ENCODE measurements around the gene ANTKMT. TPM values are rescaled to one million over a fixed set of nuclear protein-coding genes. Genes with fewer than 3 reads are reported as not detected.

The ANTKMT gene
- total RNA-seq, 1 donor from 2014 or later = 111 TPM

DNA sequence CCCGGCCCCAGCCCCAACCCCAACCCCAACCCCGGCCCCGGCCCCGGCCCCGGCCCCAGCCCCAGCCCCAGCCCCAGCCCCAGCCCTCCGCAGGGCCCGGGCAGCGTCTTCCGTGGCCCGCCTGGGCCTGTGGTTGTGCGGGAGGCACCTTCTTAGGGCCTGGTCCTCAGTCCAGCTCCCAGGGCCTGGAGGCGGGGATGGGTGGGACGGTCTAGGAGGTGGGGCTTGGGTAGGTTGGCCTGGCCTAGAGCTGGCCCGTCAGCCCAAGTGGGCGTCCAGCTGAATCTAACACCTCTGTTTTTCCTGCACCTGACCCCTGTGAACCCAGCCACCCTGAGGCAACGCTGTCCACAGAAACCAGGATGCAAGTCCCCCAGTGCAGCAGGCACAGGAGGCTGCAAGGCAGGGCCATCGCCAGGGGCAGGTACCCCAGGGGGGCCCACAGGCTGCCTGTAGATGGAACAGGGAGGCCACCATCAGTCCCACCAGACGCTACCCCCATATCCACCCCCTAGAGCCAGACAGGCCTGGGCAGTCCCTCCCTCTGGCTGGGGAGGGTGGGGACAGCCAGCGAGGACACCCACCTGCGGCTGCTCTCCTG is 48.3 kb downstream of the ANTKMT start:
- no peak overlapping the region for H3K4me3 ChIP-seq (ENCODE audit: low read depth, low read length)
- TF ChIP-seq, protein P1, sequence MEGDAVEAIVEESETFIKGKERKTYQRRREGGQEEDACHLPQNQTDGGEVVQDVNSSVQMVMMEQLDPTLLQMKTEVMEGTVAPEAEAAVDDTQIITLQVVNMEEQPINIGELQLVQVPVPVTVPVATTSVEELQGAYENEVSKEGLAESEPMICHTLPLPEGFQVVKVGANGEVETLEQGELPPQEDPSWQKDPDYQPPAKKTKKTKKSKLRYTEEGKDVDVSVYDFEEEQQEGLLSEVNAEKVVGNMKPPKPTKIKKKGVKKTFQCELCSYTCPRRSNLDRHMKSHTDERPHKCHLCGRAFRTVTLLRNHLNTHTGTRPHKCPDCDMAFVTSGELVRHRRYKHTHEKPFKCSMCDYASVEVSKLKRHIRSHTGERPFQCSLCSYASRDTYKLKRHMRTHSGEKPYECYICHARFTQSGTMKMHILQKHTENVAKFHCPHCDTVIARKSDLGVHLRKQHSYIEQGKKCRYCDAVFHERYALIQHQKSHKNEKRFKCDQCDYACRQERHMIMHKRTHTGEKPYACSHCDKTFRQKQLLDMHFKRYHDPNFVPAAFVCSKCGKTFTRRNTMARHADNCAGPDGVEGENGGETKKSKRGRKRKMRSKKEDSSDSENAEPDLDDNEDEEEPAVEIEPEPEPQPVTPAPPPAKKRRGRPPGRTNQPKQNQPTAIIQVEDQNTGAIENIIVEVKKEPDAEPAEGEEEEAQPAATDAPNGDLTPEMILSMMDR (conservative IDR thresholded peaks at IDR 0.05; ENCODE audit: low read depth, low read length) = no peak
- no peak for DNase-seq (ENCODE audit: low read depth)

DNA sequence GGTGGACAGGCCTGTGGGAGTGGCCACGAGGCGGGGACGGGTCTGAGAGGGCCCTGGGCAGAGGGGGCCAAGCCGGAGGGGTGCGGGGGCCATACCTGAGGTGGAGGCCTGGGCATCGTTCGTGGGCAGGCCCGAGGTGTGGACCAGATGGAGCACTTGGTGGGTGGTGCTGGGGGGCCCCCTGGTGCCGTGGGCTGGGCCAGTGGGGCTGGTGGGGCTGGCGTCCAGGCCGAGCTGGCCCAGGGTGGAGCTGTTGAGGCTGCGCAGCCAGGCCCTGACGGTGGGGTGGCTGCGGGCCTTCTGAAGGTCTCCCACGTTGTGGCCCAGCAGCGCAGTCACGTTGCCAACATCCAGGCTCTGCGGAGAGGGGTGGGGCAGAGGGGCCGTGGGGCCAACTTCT is 49.0 kb downstream of the ANTKMT start:
- TF ChIP-seq, protein P1 (conservative IDR thresholded peaks at IDR 0.05; ENCODE audit: low read depth, low read length) = no peak
- H3K4me3 ChIP-seq (ENCODE audit: low read depth, low read length) = no peak overlapping the region
- DNase-seq (ENCODE audit: low read depth) = no peak

DNA sequence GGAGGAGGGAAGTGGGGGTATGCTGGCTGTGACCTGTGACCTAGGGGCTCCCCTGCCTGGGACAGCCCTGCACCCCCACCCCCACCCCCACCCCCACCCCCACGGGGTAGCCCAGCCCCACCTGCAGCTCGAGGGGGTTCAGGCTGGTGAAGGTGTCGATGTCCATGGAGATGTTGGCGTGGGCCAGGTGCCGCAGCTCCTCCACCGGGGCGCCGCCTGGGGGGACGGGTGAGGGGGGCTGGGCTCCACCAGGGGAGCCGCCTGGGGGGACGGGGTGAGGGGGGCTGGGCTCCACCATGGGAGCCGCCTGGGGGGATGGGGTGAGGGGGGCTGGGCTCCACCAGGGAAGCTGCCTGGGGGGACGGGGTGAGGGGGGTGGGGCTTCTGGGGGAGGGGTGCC is 49.5 kb downstream of the ANTKMT start:
- H3K4me3 ChIP-seq (ENCODE audit: low read depth, low read length) = no peak overlapping the region
- TF ChIP-seq, protein P1 (conservative IDR thresholded peaks at IDR 0.05; ENCODE audit: low read depth, low read length) = no peak
- no peak for DNase-seq (ENCODE audit: low read depth)

Other genes with a start within 250 kb of the ANTKMT start
- gene CAPN15, start 193.4 kb upstream of the ANTKMT start, total RNA-seq = 54.4 and 75.1 TPM in 2 replicates
- not detected in 2 replicates for gene PRR35, start 160.8 kb upstream of the ANTKMT start, total RNA-seq
- gene NHLRC4, start 154.1 kb upstream of the ANTKMT start, total RNA-seq = 0.35 and 0.51 TPM in 2 replicates
- 45.3 and 60.9 TPM in 2 replicates for gene PIGQ, start 151.2 kb upstream of the ANTKMT start, total RNA-seq
- gene RAB40C, start 131.1 kb upstream of the ANTKMT start, total RNA-seq = 9.9 and 16.6 TPM in 2 replicates
- gene WFIKKN1, start 90.2 kb upstream of the ANTKMT start, total RNA-seq = 0.07 TPM in 1 of 2 replicates, not detected in the other
- gene METTL26, start 84.8 kb upstream of the ANTKMT start, total RNA-seq = 206 and 224 TPM in 2 replicates
- gene MCRIP2, start 79.3 kb upstream of the ANTKMT start, total RNA-seq = 58.2 and 70.3 TPM in 2 replicates
- 22.0 and 45.6 TPM in 2 replicates for gene WDR90, start 71.8 kb upstream of the ANTKMT start, total RNA-seq
- gene RHOT2, start 53.0 kb upstream of the ANTKMT start, total RNA-seq = 73.8 and 85.8 TPM in 2 replicates
- gene RHBDL1, start 45.5 kb upstream of the ANTKMT start, total RNA-seq = 0.43 and 1.2 TPM in 2 replicates
- 158 and 202 TPM in 2 replicates for gene STUB1, start 40.7 kb upstream of the ANTKMT start, total RNA-seq
- 65.6 and 98.0 TPM in 2 replicates for gene JMJD8, start 36.8 kb upstream of the ANTKMT start, total RNA-seq
- 10.1 and 16.3 TPM in 2 replicates for gene WDR24, start 30.7 kb upstream of the ANTKMT start, total RNA-seq
- 0.07 and 0.46 TPM in 2 replicates for gene FBXL16, start 15.3 kb upstream of the ANTKMT start, total RNA-seq
- gene METRN, start 6.0 kb upstream of the ANTKMT start, total RNA-seq = 154 and 183 TPM in 2 replicates
- 1.9 and 4.9 TPM in 2 replicates for gene CCDC78, start 5.3 kb downstream of the ANTKMT start, total RNA-seq
- gene HAGHL, start 6.0 kb downstream of the ANTKMT start, total RNA-seq = 15.5 and 16.3 TPM in 2 replicates
- gene CIAO3, start 19.9 kb downstream of the ANTKMT start, total RNA-seq = 19.3 and 31.4 TPM in 2 replicates
- 8.2 and 29.7 TPM in 2 replicates for gene MSLN, start 39.6 kb downstream of the ANTKMT start, total RNA-seq
- gene RPUSD1, start 67.2 kb downstream of the ANTKMT start, total RNA-seq = 31.0 and 82.5 TPM in 2 replicates
- 41.0 and 49.7 TPM in 2 replicates for gene CHTF18, start 67.5 kb downstream of the ANTKMT start, total RNA-seq
- not detected in 2 replicates for gene GNG13, start 79.6 kb downstream of the ANTKMT start, total RNA-seq
- gene LMF1, start 249.8 kb downstream of the ANTKMT start, total RNA-seq = 2.6 and 8.2 TPM in 2 replicates

All from epithelial cell of proximal tubule (primary cell).